GM12878 (cell line): Measurements from ENCODE around the gene CDK17. TPM values are rescaled to one million over a fixed set of nuclear protein-coding genes. Genes with fewer than 3 reads are reported as not detected.

Source experiments
- ATAC-seq: fragments of 200-7000 bp; cut with Tn5 transposase; 3 replicates; pipeline ENCODE4 v1.9.1; 2020; ENCODE audit warnings: mild to moderate bottlenecking, moderate library complexity
- BruUV-seq: library from RNA; stranded (reverse); fragments of 400-500 nt; replicated peaks from 2 replicates; lab custom pipeline; 2021; lab: Mats Ljungman, UMichigan
- CTCF ChIA-PET: fragments of 300-600 bp; sonication (Branson Sonifier 250); formaldehyde crosslinking; extraction: SDS; loops from one replicate; lab custom pipeline; 2021; ENCODE audit warnings: inconsistent platforms; lab: Yijun Ruan, JAX
- POLR2A ChIA-PET: fragments of 350-600 bp; formaldehyde crosslinking; extraction: SDS; loops from one replicate; lab custom pipeline; 2021; ENCODE audit warnings: inconsistent platforms; lab: Charles Lee
- RAD21 ChIA-PET: fragments of 300-600 bp; sonication (Branson Sonifier 250); formaldehyde crosslinking; loops from one replicate; lab custom pipeline; 2023; ENCODE audit warnings: antibody characterized with exemption; ENCODE audit not compliant: unreplicated experiment; lab: Charles Lee
- SMC1A ChIA-PET: fragments of 300-600 bp; sonication (Branson Sonifier 250); formaldehyde crosslinking; loops from one replicate; lab custom pipeline; 2023; ENCODE audit not compliant: unreplicated experiment, uncharacterized antibody; lab: Charles Lee
- DNase-seq: peaks from one replicate; pipeline ENCODE4 v3.0.0-alpha.2; 2011; ENCODE audit warnings: low read depth, low spot score
- FAIRE-seq: peaks from 3 replicates; lab custom pipeline; 2011; peaks lifted over from hg19 to GRCh38; lab: Jason Lieb, UNC
- H2AFZ ChIP-seq: 2 replicates; pipeline ENCODE4 v1.6.0; 2011; ENCODE audit warnings: low read depth, low read length, control low read depth; ENCODE audit not compliant: control insufficient read depth
- H3K27ac ChIP-seq: 2 replicates; pipeline ENCODE4 v1.5.1; 2011; ENCODE audit warnings: control low read depth; ENCODE audit not compliant: control insufficient read depth, insufficient read depth
- H3K27me3 ChIP-seq, 2 experiments: replicated peaks in 1 of 2; 2 replicates each; pipeline versions ENCODE4 v1.6.0 to v1.6.1; 2011; ENCODE audit warnings: low read length in 1 of 2; ENCODE audit not compliant: control insufficient read depth in 2 of 2, insufficient read depth in 2 of 2
- H3K36me3 ChIP-seq, 2 experiments: 2 replicates each; pipeline ENCODE4 v1.5.1; 2011; ENCODE audit warnings: low read length in 1 of 2; ENCODE audit not compliant: control insufficient read depth in 2 of 2, insufficient read depth in 2 of 2
- H3K4me1 ChIP-seq: 2 replicates; pipeline ENCODE4 v1.6.1; 2011; ENCODE audit warnings: mild to moderate bottlenecking, low read length, moderate library complexity, mixed read lengths; ENCODE audit not compliant: control insufficient read depth, insufficient read depth
- H3K4me2 ChIP-seq: 2 replicates; pipeline ENCODE4 v1.6.0; 2011; ENCODE audit warnings: control low read depth; ENCODE audit not compliant: control insufficient read depth, insufficient read depth
- H3K4me3 ChIP-seq: fragments of 200-600 bp; sonication (generic); 2 replicates; pipeline ENCODE4 v1.5.1; 2016
- H3K79me2 ChIP-seq: 2 replicates; pipeline ENCODE4 v1.6.0; 2011; ENCODE audit warnings: low read length; ENCODE audit not compliant: control insufficient read depth, insufficient read depth
- H3K9ac ChIP-seq: 2 replicates; pipeline ENCODE4 v1.8.0; 2011; ENCODE audit warnings: low read length, control low read depth, mixed read lengths; ENCODE audit not compliant: control insufficient read depth, insufficient read depth
- H3K9me3 ChIP-seq: replicated peaks from 3 replicates; pipeline ENCODE4 v1.5.1; 2011; ENCODE audit warnings: mild to moderate bottlenecking, low read length; ENCODE audit not compliant: control insufficient read depth, insufficient read depth
- H4K20me1 ChIP-seq: 2 replicates; pipeline ENCODE4 v1.6.0; 2011; ENCODE audit not compliant: control insufficient read depth, insufficient read depth
- BACH1 ChIP-seq: fragments of 450-650 bp; IDR thresholded peaks from 2 replicates; pipeline ENCODE4 v1.6.1; 2017; ENCODE audit warnings: mild to moderate bottlenecking, borderline replicate concordance
- CREB1 ChIP-seq: IDR thresholded peaks from 2 replicates; pipeline ENCODE4 v1.6.1; 2012; ENCODE audit warnings: low read depth, mild to moderate bottlenecking, inconsistent platforms
- FOXK2 ChIP-seq: fragments of 450-650 bp; IDR thresholded peaks from 2 replicates; pipeline ENCODE4 v1.6.1; 2017; ENCODE audit warnings: mild to moderate bottlenecking, moderate library complexity
- IRF5 ChIP-seq: fragments of 450-650 bp; IDR thresholded peaks from 2 replicates; pipeline ENCODE4 v1.6.1; 2017; ENCODE audit warnings: borderline replicate concordance
- MEF2A ChIP-seq: IDR thresholded peaks from 2 replicates; pipeline ENCODE4 v1.6.1; 2011; ENCODE audit warnings: low read depth, mild to moderate bottlenecking, low read length, moderate library complexity; ENCODE audit not compliant: insufficient read depth
- SMARCA5 ChIP-seq: fragments of 450-650 bp; IDR thresholded peaks from 2 replicates; pipeline ENCODE4 v1.6.1; 2017; ENCODE audit warnings: mild to moderate bottlenecking
- SRF ChIP-seq, 2 experiments: IDR thresholded peaks; 2 replicates each; pipeline ENCODE4 v1.6.1; 2011; ENCODE audit warnings: low read depth in 2 of 2, low read length in 2 of 2, mild to moderate bottlenecking in 1 of 2, moderate library complexity in 1 of 2
- STAT1 ChIP-seq: fragments of 450-650 bp; conservative IDR thresholded peaks from 2 replicates; pipeline ENCODE4 v1.6.1; 2014; ENCODE audit warnings: antibody characterized with exemption, mild to moderate bottlenecking
- TCF3 ChIP-seq: IDR thresholded peaks from 2 replicates; pipeline ENCODE4 v1.6.1; 2012; ENCODE audit warnings: low read depth, mild to moderate bottlenecking, low read length, borderline replicate concordance; ENCODE audit not compliant: insufficient read depth
- ZBTB33 ChIP-seq: fragments of 450-650 bp; IDR thresholded peaks from 2 replicates; pipeline ENCODE4 v1.6.1; 2017; ENCODE audit warnings: mild to moderate bottlenecking
- WGBS: methylation state at CpG from one replicate; pipeline ENCODE4 v1.1.6; 2016; ENCODE audit warnings: low lambda C conversion rate; ENCODE audit not compliant: insufficient replicate concordance, insufficient coverage; ENCODE audit errors: missing lambda C conversion rate; 5-methylcytosine and 5-hydroxymethylcytosine counted together
- in situ Hi-C: fragments of 300-500 bp; cut with MboI; formaldehyde crosslinking; loops from 9 replicates; pipeline ENCODE4 v1.14.3; 2018; ENCODE audit warnings: mixed read lengths
- intact Hi-C: fragments of 100-400 bp; cut with micrococcal nuclease; formaldehyde crosslinking; loops from one replicate; pipeline ENCODE4 v1.14.2; 2022; ENCODE audit not compliant: unreplicated experiment
- polyA plus RNA-seq, 11 experiments: library from polyadenylated mRNA; depleted of rRNA in 4 of 11; unstranded in 6 of 11; stranded (reverse) in 5 of 11; fragments of >200 nt; fragmentation: Nextera tagmentation in 4 of 11; fragmentation: Illumina TruSeq in 1 of 11; extraction: Ambion mirVana in 4 of 11; extraction: Trizol in 1 of 11; gene quantifications; 1 replicate in 1 of 11; 2 replicates in 10 of 11; pipeline versions ENCODE4 v1.2.1 to v1.2.3, GENCODE V29; 2011 to 2016; ENCODE audit warnings: inconsistent platforms in 2 of 11, missing spikeins in 2 of 11, low read depth in 1 of 11
- total RNA-seq, 4 experiments: library from RNA; depleted of rRNA in 3 of 4; stranded (reverse); fragments of >200 nt in 3 of 4; fragmentation: Illumina TruSeq in 1 of 4; extraction: Trizol in 1 of 4; gene quantifications; 2 replicates each; pipeline versions ENCODE4 v1.2.1 to v1.2.3, GENCODE V29; 2013 to 2021
- TF ChIP-seq, protein P1 (sequence below): IDR thresholded peaks from 2 replicates; pipeline ENCODE4 v1.6.1; 2011; ENCODE audit warnings: mild to moderate bottlenecking, low read depth, low read length, moderate library complexity; ENCODE audit not compliant: insufficient replicate concordance
- TF ChIP-seq, protein P2 (sequence below): fragments of 450-650 bp; IDR thresholded peaks from 2 replicates; pipeline ENCODE4 v1.6.1; 2018; ENCODE audit warnings: mild to moderate bottlenecking, low read depth, moderate library complexity; ENCODE audit not compliant: partially characterized antibody
- TF ChIP-seq, protein P3 (sequence below): IDR thresholded peaks from 2 replicates; pipeline ENCODE4 v1.6.1; 2011; ENCODE audit warnings: borderline replicate concordance, low read depth, mild to moderate bottlenecking, moderate library complexity, low read length; ENCODE audit not compliant: insufficient read depth, poor library complexity, severe bottlenecking

The CDK17 gene
- total and polyA plus RNA-seq, 10 of the 15 experiments (the other 5 are each of a cell fraction or from before 2014, with no cell fraction given) = 5.6 to 45.6 (median 18.3) TPM

DNA sequence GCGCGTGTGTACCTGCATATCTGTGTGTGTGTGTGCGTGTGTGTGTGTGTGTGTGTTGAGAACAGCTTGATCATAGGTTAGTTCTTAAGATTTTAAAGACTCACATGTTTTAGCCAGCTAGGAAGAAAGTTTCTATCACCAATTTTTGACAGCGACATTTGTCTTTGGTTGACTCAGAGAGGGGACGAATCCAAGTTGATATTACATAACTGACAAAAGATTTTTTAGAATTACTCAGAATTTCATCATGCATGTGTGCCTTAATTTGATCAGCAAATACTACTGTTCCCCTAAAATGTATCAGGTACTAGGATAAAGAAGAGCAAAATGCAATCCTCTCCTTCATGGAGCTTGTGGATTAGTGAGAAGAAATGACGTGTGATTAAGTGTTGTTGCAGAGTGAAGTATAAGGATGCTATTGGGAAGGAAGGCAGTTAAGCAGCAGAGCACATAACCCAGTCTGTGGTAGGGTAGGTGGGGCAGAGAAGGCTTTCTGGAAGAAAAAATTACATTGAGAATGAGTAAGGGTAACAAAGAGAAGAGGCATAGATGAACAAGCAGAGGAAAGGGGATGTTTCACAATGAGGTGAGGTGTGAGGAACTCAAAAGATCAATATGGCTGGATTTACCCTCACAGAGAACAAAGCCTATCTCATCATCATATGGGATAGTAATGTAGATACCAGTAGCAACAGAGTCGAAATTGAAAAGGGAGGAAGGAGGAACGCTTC lies 128.6 kb downstream of the CDK17 start:
- ChIA-PET CTCF (interaction anchor here (0.6 to 1.6 kb wide), 2 partner anchors 35 to 245 kb away, joined by 3 to 6 read pairs; no protein-coding TSS in a partner anchor), RAD21 (interaction anchor here (1.2 kb wide), 1 partner anchor 185 kb away, joined by 3 read pairs; no protein-coding TSS in a partner anchor), POLR2A (interaction anchor here (0.9 kb wide), 1 partner anchor 8 kb away, joined by 3 read pairs; no protein-coding TSS in a partner anchor), SMC1A (interaction anchor here (0.8 to 1.7 kb wide), 3 partner anchors 9 to 126 kb away, joined by 3 to 5 read pairs (median 3); no protein-coding TSS in a partner anchor)
- FAIRE-seq (no peak), ATAC-seq (no peak), DNase-seq (no peak)
- Histone ChIP-seq H3K4me3 (no peak overlapping the region), H3K79me2 (no peaks in the 10 kb centered on the region), H3K36me3 (peaks cover 4 to 18% of the 10 kb centered on the region in 2 experiments; a peak in 2 of 4 replicates), H3K4me2 (no peak overlapping the region), H3K27ac (no peak overlapping the region), H2AFZ (no peak overlapping the region), H3K9me3 (no peaks in the 10 kb centered on the region), H3K27me3 (no peaks in the 10 kb centered on the region), H3K4me1 (peaks cover 6% of the 10 kb centered on the region), H3K9ac (no peak overlapping the region), H4K20me1 (no peaks in the 10 kb centered on the region)
- intact Hi-C loops (no loop called here), in situ Hi-C loops (no loop called here)
- 44% methylated on average over 8 of the region's 8 CpGs for WGBS
- BruUV-seq = no TSS peak
- TF ChIP-seq SRF (IDR thresholded peaks at IDR 0.05; ENCODE audit: low read depth in 2 of 2, low read length in 2 of 2) = no peak
- no peak for TF ChIP-seq CREB1
- TF ChIP-seq, protein P1, sequence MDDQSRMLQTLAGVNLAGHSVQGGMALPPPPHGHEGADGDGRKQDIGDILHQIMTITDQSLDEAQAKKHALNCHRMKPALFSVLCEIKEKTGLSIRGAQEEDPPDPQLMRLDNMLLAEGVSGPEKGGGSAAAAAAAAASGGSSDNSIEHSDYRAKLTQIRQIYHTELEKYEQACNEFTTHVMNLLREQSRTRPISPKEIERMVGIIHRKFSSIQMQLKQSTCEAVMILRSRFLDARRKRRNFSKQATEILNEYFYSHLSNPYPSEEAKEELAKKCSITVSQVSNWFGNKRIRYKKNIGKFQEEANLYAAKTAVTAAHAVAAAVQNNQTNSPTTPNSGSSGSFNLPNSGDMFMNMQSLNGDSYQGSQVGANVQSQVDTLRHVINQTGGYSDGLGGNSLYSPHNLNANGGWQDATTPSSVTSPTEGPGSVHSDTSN = no peak
- no peak for TF ChIP-seq STAT1
- TF ChIP-seq IRF5 = no peak
- no peak for TF ChIP-seq ZBTB33
- TF ChIP-seq FOXK2 = no peak
- TF ChIP-seq, protein P2, sequence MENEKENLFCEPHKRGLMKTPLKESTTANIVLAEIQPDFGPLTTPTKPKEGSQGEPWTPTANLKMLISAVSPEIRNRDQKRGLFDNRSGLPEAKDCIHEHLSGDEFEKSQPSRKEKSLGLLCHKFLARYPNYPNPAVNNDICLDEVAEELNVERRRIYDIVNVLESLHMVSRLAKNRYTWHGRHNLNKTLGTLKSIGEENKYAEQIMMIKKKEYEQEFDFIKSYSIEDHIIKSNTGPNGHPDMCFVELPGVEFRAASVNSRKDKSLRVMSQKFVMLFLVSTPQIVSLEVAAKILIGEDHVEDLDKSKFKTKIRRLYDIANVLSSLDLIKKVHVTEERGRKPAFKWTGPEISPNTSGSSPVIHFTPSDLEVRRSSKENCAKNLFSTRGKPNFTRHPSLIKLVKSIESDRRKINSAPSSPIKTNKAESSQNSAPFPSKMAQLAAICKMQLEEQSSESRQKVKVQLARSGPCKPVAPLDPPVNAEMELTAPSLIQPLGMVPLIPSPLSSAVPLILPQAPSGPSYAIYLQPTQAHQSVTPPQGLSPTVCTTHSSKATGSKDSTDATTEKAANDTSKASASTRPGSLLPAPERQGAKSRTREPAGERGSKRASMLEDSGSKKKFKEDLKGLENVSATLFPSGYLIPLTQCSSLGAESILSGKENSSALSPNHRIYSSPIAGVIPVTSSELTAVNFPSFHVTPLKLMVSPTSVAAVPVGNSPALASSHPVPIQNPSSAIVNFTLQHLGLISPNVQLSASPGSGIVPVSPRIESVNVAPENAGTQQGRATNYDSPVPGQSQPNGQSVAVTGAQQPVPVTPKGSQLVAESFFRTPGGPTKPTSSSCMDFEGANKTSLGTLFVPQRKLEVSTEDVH = no peak
- no peak for TF ChIP-seq BACH1
- no peak for TF ChIP-seq MEF2A
- TF ChIP-seq, protein P3, sequence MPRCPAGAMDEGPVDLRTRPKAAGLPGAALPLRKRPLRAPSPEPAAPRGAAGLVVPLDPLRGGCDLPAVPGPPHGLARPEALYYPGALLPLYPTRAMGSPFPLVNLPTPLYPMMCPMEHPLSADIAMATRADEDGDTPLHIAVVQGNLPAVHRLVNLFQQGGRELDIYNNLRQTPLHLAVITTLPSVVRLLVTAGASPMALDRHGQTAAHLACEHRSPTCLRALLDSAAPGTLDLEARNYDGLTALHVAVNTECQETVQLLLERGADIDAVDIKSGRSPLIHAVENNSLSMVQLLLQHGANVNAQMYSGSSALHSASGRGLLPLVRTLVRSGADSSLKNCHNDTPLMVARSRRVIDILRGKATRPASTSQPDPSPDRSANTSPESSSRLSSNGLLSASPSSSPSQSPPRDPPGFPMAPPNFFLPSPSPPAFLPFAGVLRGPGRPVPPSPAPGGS = no peak
- no peak for TF ChIP-seq SMARCA5
- TF ChIP-seq TCF3 = no peak
